IPS-NIHi7 (cell line): ENCODE results near the gene CEP72.

Source experiments
- DNase-seq: peaks from one replicate; pipeline ENCODE4 v3.0.0; 2012; ENCODE audit warnings: mixed read lengths; ENCODE audit errors: extremely low spot score

CEP72 gene

GRCh38 chr5:658103-658502 lies 46.0 kb downstream of the CEP72 start:
- DNase-seq, result no peak

- DNase-seq, result no peak
These were observed 47.5 kb downstream of the CEP72 start for GRCh38 chr5:659496-660263.

- DNase-seq, result no peak
These were observed 48.4 kb downstream of the CEP72 start for GRCh38 chr5:660491-661030.

GRCh38 chr5:661891-662750 lies 50.0 kb downstream of the CEP72 start:
- no peak for DNase-seq

- no peak for DNase-seq
These were observed 50.8 kb downstream of the CEP72 start for GRCh38 chr5:662751-663435.

- no peak for DNase-seq
These were observed 51.5 kb downstream of the CEP72 start for GRCh38 chr5:663436-664342.

- DNase-seq, result no peak
These were observed 52.3 kb downstream of the CEP72 start for GRCh38 chr5:664343-664993.

GRCh38 chr5:664994-665360 lies 52.8 kb downstream of the CEP72 start:
- no peak for DNase-seq

- peak; percentile 72 for DNase-seq
These were observed 53.4 kb downstream of the CEP72 start for GRCh38 chr5:665541-665955.

GRCh38 chr5:665956-666711 lies 54.0 kb downstream of the CEP72 start:
- no peak for DNase-seq

GRCh38 chr5:666816-667498 lies 54.8 kb downstream of the CEP72 start:
- DNase-seq, result no peak

GRCh38 chr5:668283-668995 lies 56.3 kb downstream of the CEP72 start:
- DNase-seq, result no peak

GRCh38 chr5:669111-669841 lies 57.1 kb downstream of the CEP72 start:
- DNase-seq, result peak; percentile 84

- no peak for DNase-seq
These were observed 57.8 kb downstream of the CEP72 start for GRCh38 chr5:669842-670395.

- DNase-seq, result no peak
These were observed 58.5 kb downstream of the CEP72 start for GRCh38 chr5:670396-671270.
